Ishikawa (cell line): ENCODE measurements around the gene PEMT.

ENCODE experiments used
- EGR1 ChIP-seq: IDR thresholded peaks from 2 replicates; pipeline ENCODE4 v1.6.1; 2012
- EP300 ChIP-seq: IDR thresholded peaks from 2 replicates; pipeline ENCODE4 v1.6.1; 2012; ENCODE audit warnings: borderline replicate concordance
- FOXM1 ChIP-seq: IDR thresholded peaks from 2 replicates; pipeline ENCODE4 v1.6.1; 2012; ENCODE audit warnings: low read depth, borderline replicate concordance
- TAF1 ChIP-seq: IDR thresholded peaks from 2 replicates; pipeline ENCODE4 v1.6.1; 2012; ENCODE audit warnings: low read depth, mild to moderate bottlenecking
- TCF12 ChIP-seq: IDR thresholded peaks from 2 replicates; pipeline ENCODE4 v1.6.1; 2012; ENCODE audit warnings: low read depth
- TEAD4 ChIP-seq: IDR thresholded peaks from 2 replicates; pipeline ENCODE4 v1.6.1; 2012
- YY1 ChIP-seq: IDR thresholded peaks from 2 replicates; pipeline ENCODE4 v1.6.1; 2012; ENCODE audit warnings: low read depth
- TF ChIP-seq, protein P1 (sequence below): IDR thresholded peaks from 2 replicates; pipeline ENCODE4 v1.6.1; 2012
- TF ChIP-seq, protein P2 (sequence below): IDR thresholded peaks from 2 replicates; pipeline ENCODE4 v1.6.1; 2012; ENCODE audit warnings: low read depth, mild to moderate bottlenecking

DNA sequence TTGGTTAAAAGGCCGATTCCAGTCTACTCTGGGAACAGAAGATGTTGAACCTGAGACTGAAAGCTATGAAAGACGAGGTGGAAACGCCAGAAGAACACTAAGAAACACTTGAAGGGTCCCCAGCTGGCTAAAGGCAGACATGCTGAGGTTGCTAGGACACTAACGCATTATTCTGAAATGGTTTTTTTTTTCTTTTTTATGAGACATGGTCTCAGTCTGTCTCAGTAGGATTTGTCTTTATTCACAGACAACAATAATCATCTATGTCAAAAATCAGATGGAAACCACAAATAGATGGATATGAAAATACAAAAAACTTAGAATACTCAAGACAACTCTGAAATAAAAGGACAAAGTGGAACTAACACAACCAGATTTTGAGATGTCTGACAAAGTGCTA, 60.4 kb downstream of the PEMT start:
- no peak for TF ChIP-seq TAF1
- TF ChIP-seq, protein P1, sequence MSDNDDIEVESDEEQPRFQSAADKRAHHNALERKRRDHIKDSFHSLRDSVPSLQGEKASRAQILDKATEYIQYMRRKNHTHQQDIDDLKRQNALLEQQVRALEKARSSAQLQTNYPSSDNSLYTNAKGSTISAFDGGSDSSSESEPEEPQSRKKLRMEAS: no peak
- TF ChIP-seq FOXM1: no peak
- no peak for TF ChIP-seq EP300
- no peak for TF ChIP-seq YY1
- no peak for TF ChIP-seq TEAD4
- TF ChIP-seq, protein P2, sequence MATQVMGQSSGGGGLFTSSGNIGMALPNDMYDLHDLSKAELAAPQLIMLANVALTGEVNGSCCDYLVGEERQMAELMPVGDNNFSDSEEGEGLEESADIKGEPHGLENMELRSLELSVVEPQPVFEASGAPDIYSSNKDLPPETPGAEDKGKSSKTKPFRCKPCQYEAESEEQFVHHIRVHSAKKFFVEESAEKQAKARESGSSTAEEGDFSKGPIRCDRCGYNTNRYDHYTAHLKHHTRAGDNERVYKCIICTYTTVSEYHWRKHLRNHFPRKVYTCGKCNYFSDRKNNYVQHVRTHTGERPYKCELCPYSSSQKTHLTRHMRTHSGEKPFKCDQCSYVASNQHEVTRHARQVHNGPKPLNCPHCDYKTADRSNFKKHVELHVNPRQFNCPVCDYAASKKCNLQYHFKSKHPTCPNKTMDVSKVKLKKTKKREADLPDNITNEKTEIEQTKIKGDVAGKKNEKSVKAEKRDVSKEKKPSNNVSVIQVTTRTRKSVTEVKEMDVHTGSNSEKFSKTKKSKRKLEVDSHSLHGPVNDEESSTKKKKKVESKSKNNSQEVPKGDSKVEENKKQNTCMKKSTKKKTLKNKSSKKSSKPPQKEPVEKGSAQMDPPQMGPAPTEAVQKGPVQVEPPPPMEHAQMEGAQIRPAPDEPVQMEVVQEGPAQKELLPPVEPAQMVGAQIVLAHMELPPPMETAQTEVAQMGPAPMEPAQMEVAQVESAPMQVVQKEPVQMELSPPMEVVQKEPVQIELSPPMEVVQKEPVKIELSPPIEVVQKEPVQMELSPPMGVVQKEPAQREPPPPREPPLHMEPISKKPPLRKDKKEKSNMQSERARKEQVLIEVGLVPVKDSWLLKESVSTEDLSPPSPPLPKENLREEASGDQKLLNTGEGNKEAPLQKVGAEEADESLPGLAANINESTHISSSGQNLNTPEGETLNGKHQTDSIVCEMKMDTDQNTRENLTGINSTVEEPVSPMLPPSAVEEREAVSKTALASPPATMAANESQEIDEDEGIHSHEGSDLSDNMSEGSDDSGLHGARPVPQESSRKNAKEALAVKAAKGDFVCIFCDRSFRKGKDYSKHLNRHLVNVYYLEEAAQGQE: no peak
- no peak for TF ChIP-seq TCF12
- TF ChIP-seq EGR1: no peak
